Smooth muscle cell (in vitro differentiated cells): ENCODE results near the gene MAN1B1. TPM values are rescaled to one million over a fixed set of nuclear protein-coding genes. Genes with fewer than 3 reads are reported as not detected.

ENCODE experiments used
- DNase-seq: peaks from one replicate; lab custom pipeline; 2025; ENCODE audit not compliant: unreplicated experiment; lab: John Stamatoyannopoulos, UW
- H2AFZ ChIP-seq: fragments of 200-600 bp; sonication (generic); 2 replicates; pipeline ENCODE4 v1.6.0; 2016; ENCODE audit warnings: antibody characterized with exemption, low read depth, mild to moderate bottlenecking
- H3F3A ChIP-seq: fragments of 200-600 bp; sonication (generic); 2 replicates; pipeline ENCODE4 v1.6.0; 2017; ENCODE audit warnings: antibody characterized with exemption, low read depth
- H3K27ac ChIP-seq: fragments of 200-600 bp; sonication (generic); 2 replicates; pipeline ENCODE4 v1.5.1; 2016; ENCODE audit warnings: low read depth, mild to moderate bottlenecking
- H3K27me3 ChIP-seq: fragments of 200-600 bp; sonication (generic); 2 replicates; pipeline ENCODE4 v1.6.1; 2016; ENCODE audit warnings: low read depth, mild to moderate bottlenecking
- H3K36me3 ChIP-seq: fragments of 200-600 bp; sonication (generic); 2 replicates; pipeline ENCODE4 v1.5.1; 2016; ENCODE audit warnings: low read depth
- H3K4me1 ChIP-seq: fragments of 200-600 bp; sonication (generic); 2 replicates; pipeline ENCODE4 v1.5.1; 2016; ENCODE audit warnings: low read depth
- H3K4me2 ChIP-seq: fragments of 200-600 bp; sonication (generic); 2 replicates; pipeline ENCODE4 v1.6.0; 2016; ENCODE audit warnings: mild to moderate bottlenecking
- H3K4me3 ChIP-seq: fragments of 200-600 bp; sonication (generic); 2 replicates; pipeline ENCODE4 v1.5.1; 2016; ENCODE audit warnings: mild to moderate bottlenecking
- H3K79me2 ChIP-seq: fragments of 200-600 bp; sonication (generic); 2 replicates; pipeline ENCODE4 v1.6.0; 2016; ENCODE audit warnings: low read depth, mild to moderate bottlenecking
- H3K9ac ChIP-seq: fragments of 200-600 bp; sonication (generic); 2 replicates; pipeline ENCODE4 v1.6.0; 2016; ENCODE audit warnings: low read depth
- H3K9me3 ChIP-seq: fragments of 200-600 bp; sonication (generic); replicated peaks from 2 replicates; pipeline ENCODE4 v1.5.1; 2016; ENCODE audit warnings: low read depth
- H4K20me1 ChIP-seq: fragments of 200-600 bp; sonication (generic); 2 replicates; pipeline ENCODE4 v1.6.0; 2016; ENCODE audit warnings: low read depth
- WGBS: methylation state at CpG from one replicate; pipeline ENCODE4 v1.1.7; 2016; ENCODE audit warnings: low lambda C conversion rate; 5-methylcytosine and 5-hydroxymethylcytosine counted together
- polyA plus RNA-seq: library from polyadenylated mRNA; unstranded; fragments of >200 nt; fragmentation: Nextera tagmentation; extraction: Ambion mirVana; gene quantifications from 2 replicates; pipeline ENCODE4 v1.2.1, GENCODE V29; 2016
- total RNA-seq: library from RNA; depleted of rRNA; stranded (reverse); fragments of >200 nt; gene quantifications from 2 replicates; pipeline ENCODE4 v1.2.3, GENCODE V29; 2014
- TF ChIP-seq, protein P1 (sequence below): fragments of 200-600 bp; sonication (generic); IDR thresholded peaks from 2 replicates; pipeline ENCODE4 v1.5.1; 2017; ENCODE audit warnings: borderline replicate concordance, mild to moderate bottlenecking, antibody characterized with exemption; ENCODE audit not compliant: insufficient read depth, poor library complexity, severe bottlenecking

The MAN1B1 gene
- total and polyA plus RNA-seq, 2 experiments from 2014 or later, result 62.9 to 97.1 TPM

DNA sequence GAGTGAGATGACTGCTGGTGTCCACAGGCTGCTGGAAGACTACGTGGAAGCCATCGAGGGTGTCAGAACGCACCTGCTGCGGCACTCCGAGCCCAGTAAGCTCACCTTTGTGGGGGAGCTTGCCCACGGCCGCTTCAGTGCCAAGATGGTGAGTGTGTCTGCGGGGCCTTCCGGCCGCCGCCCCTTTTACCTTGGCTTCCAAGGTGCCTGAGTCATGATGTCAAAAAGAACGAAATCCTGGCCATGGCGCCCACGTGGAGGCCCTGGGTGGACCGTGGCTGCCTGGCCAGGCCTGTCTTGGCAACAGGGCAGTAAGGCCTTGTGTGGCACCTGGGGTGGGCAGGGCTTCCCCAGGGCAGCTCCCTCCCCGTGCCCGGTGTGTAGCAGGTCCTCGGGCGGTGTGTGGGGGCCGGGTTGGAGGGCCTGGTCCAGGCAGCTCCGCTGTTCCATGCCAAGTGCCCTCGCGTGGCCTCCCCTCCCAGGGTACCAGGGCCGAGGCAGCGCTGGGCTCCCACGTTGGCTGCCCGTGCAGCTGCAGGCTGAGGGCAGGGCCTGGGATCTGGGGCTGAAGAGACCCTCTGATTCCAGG is 20.0 kb downstream of the MAN1B1 start:
- Histone ChIP-seq H3K27me3 (no peaks in the 10 kb centered on the region), H3K27ac (no peak overlapping the region), H3K79me2 (no peaks in the 10 kb centered on the region), H3K9ac (no peak overlapping the region), H3F3A (no peaks in the 10 kb centered on the region), H3K4me2 (no peak overlapping the region), H2AFZ (no peak overlapping the region), H3K4me3 (no peak overlapping the region), H3K9me3 (no peaks in the 10 kb centered on the region), H3K4me1 (no peaks in the 10 kb centered on the region), H4K20me1 (peaks cover 5% of the 10 kb centered on the region), H3K36me3 (no peaks in the 10 kb centered on the region)
- 96% methylated on average over 24 of the region's 27 CpGs for WGBS
- DNase-seq, result no peak
- TF ChIP-seq, protein P1, sequence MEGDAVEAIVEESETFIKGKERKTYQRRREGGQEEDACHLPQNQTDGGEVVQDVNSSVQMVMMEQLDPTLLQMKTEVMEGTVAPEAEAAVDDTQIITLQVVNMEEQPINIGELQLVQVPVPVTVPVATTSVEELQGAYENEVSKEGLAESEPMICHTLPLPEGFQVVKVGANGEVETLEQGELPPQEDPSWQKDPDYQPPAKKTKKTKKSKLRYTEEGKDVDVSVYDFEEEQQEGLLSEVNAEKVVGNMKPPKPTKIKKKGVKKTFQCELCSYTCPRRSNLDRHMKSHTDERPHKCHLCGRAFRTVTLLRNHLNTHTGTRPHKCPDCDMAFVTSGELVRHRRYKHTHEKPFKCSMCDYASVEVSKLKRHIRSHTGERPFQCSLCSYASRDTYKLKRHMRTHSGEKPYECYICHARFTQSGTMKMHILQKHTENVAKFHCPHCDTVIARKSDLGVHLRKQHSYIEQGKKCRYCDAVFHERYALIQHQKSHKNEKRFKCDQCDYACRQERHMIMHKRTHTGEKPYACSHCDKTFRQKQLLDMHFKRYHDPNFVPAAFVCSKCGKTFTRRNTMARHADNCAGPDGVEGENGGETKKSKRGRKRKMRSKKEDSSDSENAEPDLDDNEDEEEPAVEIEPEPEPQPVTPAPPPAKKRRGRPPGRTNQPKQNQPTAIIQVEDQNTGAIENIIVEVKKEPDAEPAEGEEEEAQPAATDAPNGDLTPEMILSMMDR, result no peak

- peaks cover 5% of the 10 kb centered on the region for H4K20me1 ChIP-seq
- no peak overlapping the region for H3K27ac ChIP-seq
- no peaks in the 10 kb centered on the region for H3F3A ChIP-seq
- no peak for DNase-seq
- H3K4me1 ChIP-seq, result no peaks in the 10 kb centered on the region
- H3K4me3 ChIP-seq, result no peak overlapping the region
- no peak overlapping the region for H3K9ac ChIP-seq
- no peaks in the 10 kb centered on the region for H3K9me3 ChIP-seq
- TF ChIP-seq, protein P1, result no peak
- 90% methylated on average over 27 of the region's 27 CpGs for WGBS
- no peaks in the 10 kb centered on the region for H3K36me3 ChIP-seq
- no peaks in the 10 kb centered on the region for H3K79me2 ChIP-seq
- H2AFZ ChIP-seq, result no peak overlapping the region
- no peak overlapping the region for H3K4me2 ChIP-seq
- no peaks in the 10 kb centered on the region for H3K27me3 ChIP-seq
Measured at GRCh38 chr9:137107312-137107921, 20.6 kb downstream of the MAN1B1 start.

DNA sequence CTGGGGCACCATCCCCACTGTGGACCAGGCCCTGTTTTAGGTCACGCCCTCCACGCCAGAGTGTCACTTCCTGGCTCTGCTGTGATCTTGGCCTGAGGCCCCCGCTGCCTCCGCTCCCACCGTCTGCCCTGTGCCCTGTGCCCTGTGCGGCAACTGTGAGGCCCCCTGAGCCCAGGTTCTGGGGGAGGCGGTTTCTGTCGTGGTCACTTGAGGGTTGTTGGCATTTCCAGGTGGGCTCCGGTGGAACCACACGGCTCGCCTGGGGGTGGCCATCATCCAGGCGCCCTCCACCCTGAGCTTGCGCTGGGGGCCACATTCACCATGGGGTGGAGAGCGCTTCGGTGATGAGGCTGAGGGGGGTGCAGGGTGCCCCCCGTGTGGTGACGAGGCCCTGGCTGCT is 21.2 kb downstream of the MAN1B1 start:
- Histone ChIP-seq H3K36me3 (no peaks in the 10 kb centered on the region), H4K20me1 (peaks cover 5% of the 10 kb centered on the region), H3K4me2 (no peak overlapping the region), H2AFZ (no peak overlapping the region), H3K9ac (no peak overlapping the region), H3K27me3 (no peaks in the 10 kb centered on the region), H3K4me1 (no peaks in the 10 kb centered on the region), H3F3A (no peaks in the 10 kb centered on the region), H3K27ac (no peak overlapping the region), H3K9me3 (no peaks in the 10 kb centered on the region), H3K4me3 (no peak overlapping the region), H3K79me2 (no peaks in the 10 kb centered on the region)
- 98% methylated on average over 17 of the region's 17 CpGs for WGBS
- DNase-seq, result no peak
- TF ChIP-seq, protein P1, result no peak
